Measurements from ENCODE around the gene BHLHA15. TPM values are rescaled to one million over a fixed set of nuclear protein-coding genes. Genes with fewer than 3 reads are reported as not detected.

BHLHA15 gene
- total RNA-seq, 1 donor from 2014 or later: 0.35 TPM

DNA sequence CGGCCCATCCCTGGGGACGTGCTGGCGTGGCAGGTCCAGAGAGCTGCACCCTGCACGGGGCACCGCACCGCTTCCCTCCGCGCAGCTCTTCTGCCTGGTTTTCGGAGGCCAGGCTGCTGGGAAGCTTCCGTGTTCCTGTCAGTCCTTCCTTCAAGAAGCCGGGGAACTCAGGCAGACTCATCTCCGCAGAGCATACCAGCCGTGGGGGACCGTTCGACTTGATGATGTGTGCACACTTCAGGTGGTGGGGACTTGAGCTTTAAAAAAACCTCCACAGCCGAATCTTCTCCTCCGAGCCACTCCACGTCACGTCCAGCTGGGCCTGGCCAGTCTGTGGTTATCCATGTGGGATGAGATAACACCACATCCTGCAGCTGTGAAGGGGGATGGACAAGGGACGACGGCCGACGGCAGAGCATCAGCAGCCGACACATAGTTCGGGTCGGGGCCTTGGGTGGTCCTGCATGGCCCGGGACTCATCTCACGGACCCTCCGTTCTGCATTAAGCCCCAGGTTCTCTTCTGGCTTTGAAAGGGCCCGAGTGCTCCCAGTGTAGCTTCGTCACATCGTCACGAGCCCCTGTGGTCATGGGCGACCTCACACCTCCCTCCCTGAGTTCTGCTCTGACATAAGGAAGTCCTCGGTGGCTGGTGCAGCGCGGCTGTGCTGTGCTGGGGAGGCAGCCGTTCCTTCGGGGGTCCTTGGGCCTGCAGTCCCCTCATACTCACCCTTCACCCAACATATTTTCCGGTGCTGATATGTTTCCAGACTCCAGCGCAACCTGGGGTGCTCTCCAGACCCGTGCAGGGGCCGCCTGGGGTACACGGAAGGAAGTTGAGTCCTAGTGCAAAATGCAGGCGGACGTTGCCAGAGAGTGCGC is 4.5 kb upstream of the BHLHA15 start:
- Mint-ChIP-seq H3K4me1 (peaks cover 32% of the 10 kb centered on the region), H3K27me3 (peaks cover 4% of the 10 kb centered on the region), H3K4me3 (no peak overlapping the region), H3K36me3 (ENCODE audit: low read depth) (peaks cover 30% of the 10 kb centered on the region), H3K27ac (no peak overlapping the region), H3K9me3 (no peaks in the 10 kb centered on the region)
- intact Hi-C loops (cut with micrococcal nuclease): loop anchor here (10.0 kb wide), 1 partner anchor 598 kb away; no protein-coding TSS in a partner anchor
- DNase-seq (no peak), ATAC-seq (ENCODE audit: low read depth) (no peak)
- ChIA-PET POLR2A (no interaction called here), CTCF (no interaction called here)
- TF ChIP-seq, protein P1, sequence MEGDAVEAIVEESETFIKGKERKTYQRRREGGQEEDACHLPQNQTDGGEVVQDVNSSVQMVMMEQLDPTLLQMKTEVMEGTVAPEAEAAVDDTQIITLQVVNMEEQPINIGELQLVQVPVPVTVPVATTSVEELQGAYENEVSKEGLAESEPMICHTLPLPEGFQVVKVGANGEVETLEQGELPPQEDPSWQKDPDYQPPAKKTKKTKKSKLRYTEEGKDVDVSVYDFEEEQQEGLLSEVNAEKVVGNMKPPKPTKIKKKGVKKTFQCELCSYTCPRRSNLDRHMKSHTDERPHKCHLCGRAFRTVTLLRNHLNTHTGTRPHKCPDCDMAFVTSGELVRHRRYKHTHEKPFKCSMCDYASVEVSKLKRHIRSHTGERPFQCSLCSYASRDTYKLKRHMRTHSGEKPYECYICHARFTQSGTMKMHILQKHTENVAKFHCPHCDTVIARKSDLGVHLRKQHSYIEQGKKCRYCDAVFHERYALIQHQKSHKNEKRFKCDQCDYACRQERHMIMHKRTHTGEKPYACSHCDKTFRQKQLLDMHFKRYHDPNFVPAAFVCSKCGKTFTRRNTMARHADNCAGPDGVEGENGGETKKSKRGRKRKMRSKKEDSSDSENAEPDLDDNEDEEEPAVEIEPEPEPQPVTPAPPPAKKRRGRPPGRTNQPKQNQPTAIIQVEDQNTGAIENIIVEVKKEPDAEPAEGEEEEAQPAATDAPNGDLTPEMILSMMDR (IDR thresholded peaks at IDR 0.05): no peak

DNA sequence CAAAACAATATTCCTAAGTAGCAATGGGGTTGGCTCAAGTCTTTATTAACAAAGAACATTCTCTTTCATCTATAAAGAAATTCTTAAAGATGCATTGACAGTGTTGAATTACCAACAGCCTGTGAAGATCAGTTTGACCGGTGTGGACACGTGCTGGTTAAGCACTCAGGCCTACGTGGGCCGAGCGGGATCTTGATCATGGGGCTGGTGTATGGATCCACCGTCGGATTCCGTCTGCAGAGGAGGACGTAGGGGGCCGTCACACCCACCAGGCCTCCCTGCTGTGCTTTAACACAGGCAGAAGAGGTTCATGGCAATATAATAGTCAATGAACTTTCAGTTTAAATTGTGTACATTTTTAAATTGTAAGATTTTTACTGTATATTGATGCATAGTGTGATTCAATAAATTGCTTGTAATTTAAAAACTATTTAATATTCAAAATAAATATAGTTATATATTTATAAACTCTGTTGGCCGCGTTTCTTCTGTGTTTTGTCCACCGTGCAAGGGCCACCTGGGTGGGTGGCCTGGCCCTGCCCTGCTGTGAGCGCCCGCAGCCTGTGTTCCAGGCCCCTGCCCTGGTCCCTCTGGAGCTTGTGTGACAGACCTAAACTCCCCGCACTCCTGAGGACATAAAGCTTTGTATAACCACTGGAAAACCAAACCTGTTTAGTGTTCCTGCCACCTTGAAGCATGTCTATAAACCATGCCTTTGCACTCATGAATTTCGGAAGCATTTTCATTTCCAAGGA is 1.9 kb upstream of the BHLHA15 start:
- no peak for DNase-seq
- TF ChIP-seq, protein P1 (IDR thresholded peaks at IDR 0.05): no peak
- Mint-ChIP-seq H3K4me3 (peak overlapping the region; percentile 32), H3K27ac (no peak overlapping the region), H3K4me1 (peaks cover 10% of the 10 kb centered on the region), H3K27me3 (peaks cover 7% of the 10 kb centered on the region), H3K9me3 (no peaks in the 10 kb centered on the region), H3K36me3 (ENCODE audit: low read depth) (peaks cover 29% of the 10 kb centered on the region)
- intact Hi-C loops (cut with micrococcal nuclease): loop anchor here (10.0 kb wide), 1 partner anchor 595 kb away; no protein-coding TSS in a partner anchor
- CTCF ChIA-PET: interaction anchor here (0.6 kb wide), 1 partner anchor 669 kb away, joined by 3 read pairs; the partner anchor contains the start of gene TRRAP
- POLR2A ChIA-PET: no interaction called here
- no peak for ATAC-seq (ENCODE audit: low read depth)

DNA sequence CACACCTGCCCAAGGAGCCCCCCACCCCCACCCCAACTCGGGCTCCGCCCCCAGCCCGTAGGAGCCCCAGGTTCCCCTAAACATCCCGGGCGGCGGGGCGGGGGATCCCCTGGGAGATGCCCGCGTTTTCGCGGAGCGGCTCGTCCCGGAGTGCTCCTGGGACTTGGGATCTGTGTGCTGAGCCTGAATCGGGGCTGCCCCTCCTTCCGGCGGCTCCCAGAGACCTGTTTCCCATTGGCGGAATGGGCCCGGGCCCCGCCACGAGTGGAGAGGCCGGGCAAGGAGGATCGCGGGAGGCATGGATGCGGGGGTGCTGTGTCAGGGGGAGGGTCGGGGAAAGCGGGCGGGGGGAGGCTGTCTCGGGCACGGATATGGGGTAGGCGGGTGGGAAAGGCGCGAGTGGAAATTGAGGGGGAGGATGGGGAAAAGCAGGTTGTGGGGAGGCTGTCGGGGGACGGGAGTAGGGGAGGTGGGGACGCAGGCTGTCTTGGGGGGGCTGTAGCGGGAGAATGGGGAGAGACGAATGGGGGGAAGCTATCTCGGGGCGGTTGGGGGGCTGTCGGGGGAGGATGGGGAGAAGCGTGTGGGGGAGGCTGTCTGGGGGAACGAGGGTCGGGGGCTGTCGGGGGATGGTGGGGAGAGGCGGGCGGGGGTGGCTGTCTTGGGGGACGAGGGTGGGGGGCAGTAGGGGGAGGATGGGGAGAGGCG is 572 bp upstream of the BHLHA15 start:
- intact Hi-C loops (cut with micrococcal nuclease): loop anchor here (1.0 kb wide), 1 partner anchor 7 kb away; no protein-coding TSS in a partner anchor
- ChIA-PET CTCF (no interaction called here), POLR2A (interaction anchor here (0.6 to 1.2 kb wide), 3 partner anchors 8 to 721 kb away, joined by 3 to 5 read pairs (median 3); no protein-coding TSS in a partner anchor)
- Mint-ChIP-seq H3K27ac (no peak overlapping the region), H3K9me3 (no peaks in the 10 kb centered on the region), H3K4me3 (no peak overlapping the region), H3K4me1 (peaks cover 6% of the 10 kb centered on the region), H3K36me3 (ENCODE audit: low read depth) (peaks cover 21% of the 10 kb centered on the region), H3K27me3 (peaks cover 4% of the 10 kb centered on the region)
- ATAC-seq (ENCODE audit: low read depth) (no peak), DNase-seq (no peak)
- TF ChIP-seq, protein P1 (IDR thresholded peaks at IDR 0.05): no peak

DNA sequence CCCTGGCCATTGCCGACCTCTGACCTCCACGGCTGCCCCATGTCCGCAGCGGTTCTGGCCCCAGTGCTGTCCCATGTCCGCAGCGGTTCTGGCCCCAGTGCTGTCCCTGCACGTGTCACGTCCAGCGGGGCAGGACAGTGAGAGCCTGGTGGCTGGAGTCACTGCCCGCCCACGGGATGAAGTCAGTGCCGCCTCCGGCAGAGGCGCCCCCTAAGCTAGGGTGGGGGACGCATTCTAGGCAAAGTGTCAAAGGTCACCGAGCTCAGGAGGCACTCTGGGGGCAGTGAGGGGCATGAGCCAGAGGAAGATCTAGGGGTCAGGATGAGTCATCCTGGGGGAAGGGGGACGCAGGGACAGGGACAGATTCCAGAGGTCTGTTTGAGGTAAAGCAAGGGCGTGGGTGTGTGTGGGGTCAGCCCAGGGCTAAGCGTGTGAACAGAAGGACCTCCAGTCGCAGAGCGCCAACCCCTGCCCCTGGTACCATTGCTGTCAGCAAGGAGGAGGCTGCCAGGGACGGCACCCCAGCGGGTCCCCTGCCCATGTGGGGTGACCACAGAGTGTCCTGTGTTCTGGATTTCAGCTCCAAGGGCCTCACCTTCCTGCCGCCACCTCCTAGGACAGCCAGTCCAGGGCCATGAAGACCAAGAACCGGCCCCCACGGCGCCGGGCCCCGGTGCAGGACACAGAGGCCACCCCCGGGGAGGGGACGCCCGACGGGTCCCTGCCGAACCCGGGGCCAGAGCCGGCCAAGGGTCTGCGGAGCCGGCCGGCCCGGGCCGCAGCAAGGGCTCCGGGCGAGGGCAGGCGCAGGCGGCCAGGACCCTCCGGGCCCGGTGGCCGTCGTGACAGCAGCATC is 665 bp downstream of the BHLHA15 start:
- POLR2A ChIA-PET: interaction anchor here (0.6 to 1.2 kb wide), 2 partner anchors 9 to 719 kb away, joined by 3 read pairs; no protein-coding TSS in a partner anchor
- peaks cover 6% of the 10 kb centered on the region for H3K4me1 Mint-ChIP-seq
- intact Hi-C loops (cut with micrococcal nuclease): loop anchor here (1.0 kb wide), 1 partner anchor 9 kb away; no protein-coding TSS in a partner anchor
- no peak overlapping the region for H3K27ac Mint-ChIP-seq
- CTCF ChIA-PET: no interaction called here
- TF ChIP-seq, protein P1 (IDR thresholded peaks at IDR 0.05): no peak
- no peaks in the 10 kb centered on the region for H3K9me3 Mint-ChIP-seq
- H3K36me3 Mint-ChIP-seq (ENCODE audit: low read depth): peaks cover 14% of the 10 kb centered on the region
- DNase-seq (no peak), ATAC-seq (ENCODE audit: low read depth) (no peak)
- H3K4me3 Mint-ChIP-seq: peak overlapping the region; percentile 46
- peaks cover 4% of the 10 kb centered on the region for H3K27me3 Mint-ChIP-seq
